A673 (cell line): ENCODE results near the gene MAX.

Source experiments
- CTCF ChIP-seq: fragments of 300-800, 200-600 bp; sonication (generic); conservative IDR thresholded peaks from 2 replicates; pipeline ENCODE4 v1.5.1; 2017; ENCODE audit warnings: low read depth, mild to moderate bottlenecking, antibody characterized with exemption, low read length, moderate library complexity, mixed read lengths
- EZH2 ChIP-seq: fragments of 200-600 bp; sonication (generic); IDR thresholded peaks from 2 replicates; pipeline ENCODE4 v1.6.1; 2017; ENCODE audit warnings: borderline replicate concordance, low read depth, mild to moderate bottlenecking, mixed read lengths, antibody characterized with exemption, low read length; ENCODE audit not compliant: poor library complexity, severe bottlenecking

DNA sequence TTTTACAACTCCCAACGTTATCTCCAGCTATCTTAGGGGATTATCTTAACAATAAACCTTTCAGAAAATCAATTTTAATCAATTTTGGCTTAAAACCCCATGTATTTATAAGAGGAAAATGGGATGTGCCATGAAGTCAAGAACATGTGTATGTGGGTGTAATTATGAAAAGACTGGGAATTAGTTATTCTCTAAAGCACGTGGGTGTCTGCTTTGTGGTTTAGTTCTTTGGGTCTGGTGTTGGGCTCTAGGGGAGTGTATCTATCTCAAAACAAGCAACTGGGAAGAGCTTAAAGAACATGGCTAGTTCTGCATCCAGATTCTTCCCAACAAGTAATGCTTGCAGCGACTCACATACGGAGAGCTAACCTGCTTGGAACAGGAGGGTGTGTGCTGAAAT, 40.1 kb upstream of the MAX start:
- TF ChIP-seq CTCF (no peak), EZH2 (no peak)
